WTC11 (cell line): ENCODE measurements around the gene SMIM41. TPM values are rescaled to one million over a fixed set of nuclear protein-coding genes. Genes with fewer than 3 reads are reported as not detected.
"Not testable (repeated sequence)": the region's sequence is repeated elsewhere in the genome, so short reads cannot be mapped to it uniquely, and the experiment has no call there.

Source experiments
- ATAC-seq: fragments of 200-7000 bp; cut with Tn5 transposase; 2 replicates; pipeline ENCODE4 v1.10.0; 2021; ENCODE audit warnings: mild to moderate bottlenecking, moderate library complexity
- CTCF ChIA-PET: fragments of 300-600 bp; sonication (Branson Sonifier 250); formaldehyde crosslinking; loops from one replicate; lab custom pipeline; 2021; ENCODE audit warnings: antibody characterized with exemption; lab: Charles Lee
- POLR2A ChIA-PET: fragments of 350-600 bp; sonication (Branson Sonifier 250); formaldehyde crosslinking; loops from one replicate; lab custom pipeline; 2021; ENCODE audit warnings: antibody characterized with exemption; lab: Charles Lee
- DNase-seq: peaks from one replicate; pipeline ENCODE4 v3.0.0; 2021; ENCODE audit warnings: low spot score
- H3K27ac Mint-ChIP-seq: 2 replicates; pipeline ENCODE4 v1.8.0; 2021; ENCODE audit warnings: mixed read lengths
- H3K27me3 Mint-ChIP-seq: 2 replicates; pipeline ENCODE4 v1.8.0; 2021; ENCODE audit warnings: low read depth, mild to moderate bottlenecking, moderate library complexity, mixed read lengths
- H3K36me3 Mint-ChIP-seq: 2 replicates; pipeline ENCODE4 v1.8.0; 2021; ENCODE audit warnings: mixed read lengths
- H3K4me1 Mint-ChIP-seq: 2 replicates; pipeline ENCODE4 v1.8.0; 2022; ENCODE audit warnings: mixed read lengths
- H3K4me3 Mint-ChIP-seq: 2 replicates; pipeline ENCODE4 v1.8.0; 2021; ENCODE audit warnings: mild to moderate bottlenecking, moderate library complexity, mixed read lengths
- H3K9me3 Mint-ChIP-seq: 2 replicates; pipeline ENCODE4 v1.8.0; 2021; ENCODE audit warnings: mixed read lengths
- CBFB ChIP-seq: sonication (generic); formaldehyde crosslinking; IDR thresholded peaks from 2 replicates; pipeline ENCODE4 v1.8.1; 2022; ENCODE audit warnings: mild to moderate bottlenecking, low read depth, missing genetic modification reagents
- E2F1 ChIP-seq: sonication (generic); formaldehyde crosslinking; IDR thresholded peaks from 2 replicates; pipeline ENCODE4 v1.8.0; 2022; ENCODE audit warnings: mild to moderate bottlenecking, missing genetic modification reagents
- ELF4 ChIP-seq: sonication (generic); formaldehyde crosslinking; IDR thresholded peaks from 2 replicates; pipeline ENCODE4 v1.8.1; 2022; ENCODE audit warnings: low read depth, mild to moderate bottlenecking, moderate library complexity, missing genetic modification reagents
- ERG ChIP-seq: fragments of 250-450 bp; sonication (Bioruptor Pico); IDR thresholded peaks from 2 replicates; pipeline ENCODE4 v1.8.0; 2021; ENCODE audit warnings: mild to moderate bottlenecking
- FOXJ3 ChIP-seq: sonication (generic); formaldehyde crosslinking; IDR thresholded peaks from 2 replicates; pipeline ENCODE4 v1.9.0; 2021; ENCODE audit warnings: missing genetic modification reagents, mild to moderate bottlenecking, borderline replicate concordance
- GABPB1 ChIP-seq: sonication (generic); formaldehyde crosslinking; IDR thresholded peaks from 2 replicates; pipeline ENCODE4 v1.8.1; 2023; ENCODE audit warnings: mild to moderate bottlenecking, missing genetic modification reagents
- GRHL2 ChIP-seq: fragments of 250-450 bp; sonication (Bioruptor Pico); IDR thresholded peaks from 2 replicates; pipeline ENCODE4 v1.8.0; 2022; ENCODE audit warnings: mild to moderate bottlenecking, moderate library complexity; ENCODE audit not compliant: insufficient replicate concordance, severe bottlenecking
- MAX ChIP-seq: sonication (generic); formaldehyde crosslinking; IDR thresholded peaks from 2 replicates; pipeline ENCODE4 v1.8.0; 2022; ENCODE audit warnings: mild to moderate bottlenecking, missing genetic modification reagents
- MXD4 ChIP-seq: fragments of 250-450 bp; sonication (Bioruptor Pico); IDR thresholded peaks from 2 replicates; pipeline ENCODE4 v1.8.0; 2021; ENCODE audit warnings: mild to moderate bottlenecking, moderate library complexity, borderline replicate concordance
- NFYB ChIP-seq: sonication (generic); formaldehyde crosslinking; conservative IDR thresholded peaks from 2 replicates; pipeline ENCODE4 v1.8.0; 2022; ENCODE audit warnings: low read depth, missing genetic modification reagents
- NR1H2 ChIP-seq: sonication (generic); formaldehyde crosslinking; IDR thresholded peaks from 2 replicates; pipeline ENCODE4 v1.9.0; 2021; ENCODE audit warnings: mild to moderate bottlenecking, moderate library complexity, missing genetic modification reagents
- NR3C1 ChIP-seq: sonication (generic); formaldehyde crosslinking; conservative IDR thresholded peaks from 2 replicates; pipeline ENCODE4 v1.8.1; 2023; ENCODE audit warnings: low read depth, mild to moderate bottlenecking, missing genetic modification reagents
- OVOL2 ChIP-seq: fragments of 250-450 bp; sonication (Bioruptor Pico); IDR thresholded peaks from 2 replicates; pipeline ENCODE4 v1.9.0; 2021; ENCODE audit warnings: mild to moderate bottlenecking, borderline replicate concordance
- RELA ChIP-seq: sonication (generic); formaldehyde crosslinking; IDR thresholded peaks from 2 replicates; pipeline ENCODE4 v1.8.1; 2022; ENCODE audit warnings: missing genetic modification reagents, mild to moderate bottlenecking, borderline replicate concordance
- SMAD3 ChIP-seq: sonication (generic); formaldehyde crosslinking; IDR thresholded peaks from 2 replicates; pipeline ENCODE4 v1.8.0; 2022; ENCODE audit warnings: missing genetic modification reagents, mild to moderate bottlenecking, borderline replicate concordance
- SP1 ChIP-seq: sonication (generic); formaldehyde crosslinking; conservative IDR thresholded peaks from 2 replicates; pipeline ENCODE4 v1.8.1; 2022; ENCODE audit warnings: missing genetic modification reagents
- USF1 ChIP-seq: sonication (generic); formaldehyde crosslinking; IDR thresholded peaks from 2 replicates; pipeline ENCODE4 v1.8.0; 2022; ENCODE audit warnings: mild to moderate bottlenecking, missing genetic modification reagents
- ZMAT4 ChIP-seq: fragments of 250-450 bp; sonication (Bioruptor Pico); IDR thresholded peaks from 2 replicates; pipeline ENCODE4 v1.9.0; 2021; ENCODE audit warnings: mild to moderate bottlenecking
- ZNF396 ChIP-seq: fragments of 250-450 bp; sonication (Bioruptor Pico); IDR thresholded peaks from 2 replicates; pipeline ENCODE4 v1.8.0; 2021; ENCODE audit warnings: mild to moderate bottlenecking, moderate library complexity, borderline replicate concordance
- total RNA-seq: library from RNA; stranded (reverse); gene quantifications from 3 replicates; pipeline ENCODE4 v1.2.3, GENCODE V29; 2021

The SMIM41 gene
- total RNA-seq, 1 experiment from 2014 or later, result not detected

GRCh38 chr12:52097045-52097666 lies 17.7 kb downstream of the SMIM41 start:
- Mint-ChIP-seq H3K9me3 (peaks cover 2% of the 10 kb centered on the region; the same call in 1 of the 2 replicates), H3K27me3 (peaks cover 8% of the 10 kb centered on the region), H3K4me3 (no peak overlapping the region), H3K27ac (no peak overlapping the region), H3K4me1 (peaks cover under 1% of the 10 kb centered on the region; the same call in 1 of the 2 replicates), H3K36me3 (no peaks in the 10 kb centered on the region)
- no peak for TF ChIP-seq ELF4 (CRISPR knock-in tag)
- no peak for TF ChIP-seq GABPB1 (CRISPR knock-in tag)
- no peak for TF ChIP-seq SMAD3
- TF ChIP-seq E2F1 (CRISPR knock-in tag), result no peak
- TF ChIP-seq GRHL2 (CRISPR knock-in tag), result no peak
- no peak for TF ChIP-seq SP1 (CRISPR knock-in tag)
- TF ChIP-seq ZNF396, result no peak
- TF ChIP-seq ZMAT4 (CRISPR knock-in tag), result no peak
- no peak for TF ChIP-seq FOXJ3
- TF ChIP-seq NR3C1 (CRISPR knock-in tag), result no peak
- no peak for TF ChIP-seq ERG (CRISPR knock-in tag)
- no peak for TF ChIP-seq NR1H2 (CRISPR knock-in tag)
- TF ChIP-seq OVOL2 (CRISPR knock-in tag), result no peak
- no peak for TF ChIP-seq USF1 (CRISPR knock-in tag)
- no peak for TF ChIP-seq MAX (CRISPR knock-in tag)
- no peak for TF ChIP-seq MXD4 (CRISPR knock-in tag)
- no peak for TF ChIP-seq NFYB (CRISPR knock-in tag)
- TF ChIP-seq CBFB (CRISPR knock-in tag), result no peak
- TF ChIP-seq RELA (CRISPR knock-in tag), result no peak
- ChIA-PET CTCF (no interaction called here), POLR2A (no interaction called here)
- no peak for ATAC-seq
- no peak for DNase-seq

- not testable (repeated sequence) for H3K36me3 Mint-ChIP-seq, H3K9me3 Mint-ChIP-seq, H3K4me3 Mint-ChIP-seq, H3K27ac Mint-ChIP-seq, H3K27me3 Mint-ChIP-seq, ATAC-seq, H3K4me1 Mint-ChIP-seq, DNase-seq
- ChIA-PET POLR2A (interaction anchor here (0.7 kb wide), 1 partner anchor 1695 kb away, joined by 4 read pairs; no protein-coding TSS in a partner anchor), CTCF (interaction anchor here (1.3 to 2.4 kb wide), 2 partner anchors 15 to 79 kb away, joined by 4 to 10 read pairs; no protein-coding TSS in a partner anchor)
Measured at GRCh38 chr12:52104431-52105089, 25.1 kb downstream of the SMIM41 start.

- ChIA-PET CTCF (interaction anchor here (0.6 to 13.2 kb wide), 19 partner anchors 9 to 203 kb away, joined by 3 to 435 read pairs (median 4); partner anchors contain the start of gene ATG101), POLR2A (interaction anchor here (0.9 kb wide), 1 partner anchor 84 kb away, joined by 4 read pairs; no protein-coding TSS in a partner anchor)
- peaks cover 41% of the 10 kb centered on the region for H3K4me1 Mint-ChIP-seq
- H3K4me3 Mint-ChIP-seq, ATAC-seq, H3K9me3 Mint-ChIP-seq, H3K27me3 Mint-ChIP-seq, H3K27ac Mint-ChIP-seq, H3K36me3 Mint-ChIP-seq: not testable (repeated sequence)
- DNase-seq, result peak; percentile 59
Measured at GRCh38 chr12:52116222-52117125, 37.0 kb downstream of the SMIM41 start.

GRCh38 chr12:52117806-52118475 lies 38.4 kb downstream of the SMIM41 start:
- H3K4me3 Mint-ChIP-seq, H3K27ac Mint-ChIP-seq, POLR2A ChIA-PET, ATAC-seq, H3K27me3 Mint-ChIP-seq, H3K36me3 Mint-ChIP-seq, DNase-seq, H3K9me3 Mint-ChIP-seq: not testable (repeated sequence)
- H3K4me1 Mint-ChIP-seq, result peaks cover 56% of the 10 kb centered on the region
- CTCF ChIA-PET, result interaction anchor here (0.8 to 13.2 kb wide), 8 partner anchors 48 to 161 kb away, joined by 3 to 435 read pairs (median 5); partner anchors contain the start of genes ATG101 and KRT80
